ENCODE results near the gene RCAN3. TPM values are rescaled to one million over a fixed set of nuclear protein-coding genes. Genes with fewer than 3 reads are reported as not detected.

Gene RCAN3
- total and polyA plus RNA-seq, 2 of the 4 experiments (the other 2 are of a cell fraction): 4.0 to 5.9 TPM

DNA sequence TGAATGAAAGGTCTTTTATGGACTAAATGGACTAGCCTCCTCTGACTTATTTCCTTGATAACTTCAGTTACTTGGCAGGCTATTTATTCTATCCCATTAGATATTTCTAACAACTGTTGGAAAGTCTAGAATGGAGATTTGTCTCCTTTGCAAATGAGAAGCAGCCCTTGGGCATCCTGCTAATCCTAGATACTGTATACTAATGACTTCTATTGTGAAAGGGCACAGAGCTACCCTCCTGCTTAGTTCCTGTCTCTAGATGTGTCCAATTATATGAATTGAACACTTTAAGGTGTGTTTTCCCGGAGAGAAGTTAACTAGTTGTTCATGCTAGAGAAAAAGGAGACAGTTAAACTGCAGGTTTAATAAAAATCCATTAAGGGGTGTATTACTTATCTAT lies 43.0 kb downstream of the RCAN3 start:
- dilution Hi-C loops (cut with HindIII; ENCODE audit: low sequenced_read_pairs, unreplicated experiment): no loop called here
- in situ Hi-C loops (cut with MboI; ENCODE audit: low sequenced_read_pairs): no loop called here

More for the DNA sequence above, 43.0 kb downstream of the RCAN3 start:
- DNase-seq (no peak), ATAC-seq (ENCODE audit: low read depth) (no peak)
- Histone ChIP-seq H3K4ac (ENCODE audit: low read depth, low read length) (no peak overlapping the region), H2BK5ac (ENCODE audit: low read depth, low read length, poor library complexity, severe bottlenecking) (no peak overlapping the region), H2BK20ac (ENCODE audit: low read depth, low read length) (no peak overlapping the region), H3K4me1 (ENCODE audit: control insufficient read depth, insufficient read depth, low read length) (peaks cover 3% of the 10 kb centered on the region; the same call in 1 of the 2 replicates), H3K27ac (ENCODE audit: insufficient read depth, low read length) (no peak overlapping the region), H4K5ac (ENCODE audit: low read depth, low read length) (no peak overlapping the region), H4K20me1 (ENCODE audit: insufficient read depth, low read length) (no peaks in the 10 kb centered on the region), H3K23ac (ENCODE audit: low read depth, low read length) (no peak overlapping the region), H3K9me1 (ENCODE audit: insufficient read depth, low read length) (peaks cover 5% of the 10 kb centered on the region), H2AK9ac (replicated peaks; ENCODE audit: low read depth, low read length, poor library complexity) (no peak overlapping the region), H4K8ac (ENCODE audit: low read depth in 2 of 2, low read length in 2 of 2) (no peak overlapping the region), H3K14ac (replicated peaks; ENCODE audit: low read depth, low read length) (no peak overlapping the region), H2BK120ac (ENCODE audit: low read depth, low read length) (no peak overlapping the region), H3K79me1 (ENCODE audit: low read depth in 1 of 2, low read length in 2 of 2) (no peaks in the 10 kb centered on the region), H3K36me3 (ENCODE audit: control insufficient read depth, insufficient read depth, low read length) (no peaks in the 10 kb centered on the region), H3K18ac (ENCODE audit: low read depth, low read length) (no peak overlapping the region), H3K9me3 (ENCODE audit: control insufficient read depth, insufficient read depth, low read length) (no peaks in the 10 kb centered on the region), H3K4me3 (ENCODE audit: insufficient read depth, low read depth, low read length) (no peak overlapping the region), H2AK5ac (ENCODE audit: low read depth, low read length) (no peak overlapping the region), H3K4me2 (ENCODE audit: low read depth, low read length) (no peak overlapping the region), H3K27me3 (ENCODE audit: control insufficient read depth, insufficient read depth, low read length) (peaks cover 14% of the 10 kb centered on the region), H2AFZ (replicated peaks; ENCODE audit: low read length, poor library complexity) (no peak overlapping the region), H4K91ac (ENCODE audit: insufficient read depth, low read depth, low read length) (no peak overlapping the region), H3K56ac (ENCODE audit: extremely low read depth, insufficient read depth, low read length) (no peak overlapping the region), H2BK15ac (ENCODE audit: low read depth, low read length) (no peak overlapping the region), H3K9ac (ENCODE audit: low read depth, low read length) (no peak overlapping the region)
- ChIA-PET CTCF (no interaction called here), POLR2A (ENCODE audit: unreplicated experiment) (no interaction called here)
- WGBS, 2 experiments (ENCODE audit: extremely low coverage in 2 of 2, insufficient read length in 1 of 2): no CpG with 5 or more reads among the region's 1 CpG
- intact Hi-C loops (cut with micrococcal nuclease): no loop called here
- TF ChIP-seq MAFK (IDR thresholded peaks at IDR 0.05; ENCODE audit: low read depth, low read length): no peak
- TF ChIP-seq BHLHE40 (IDR thresholded peaks at IDR 0.05; ENCODE audit: low read depth, low read length): no peak
- TF ChIP-seq USF2 (IDR thresholded peaks at IDR 0.05; ENCODE audit: low read depth, low read length): no peak
- TF ChIP-seq MAZ (IDR thresholded peaks at IDR 0.05; ENCODE audit: borderline replicate concordance, low read depth, low read length): no peak
- no peak for TF ChIP-seq CEBPB (IDR thresholded peaks at IDR 0.05; ENCODE audit: low read depth, low read length)
- TF ChIP-seq SMC3 (IDR thresholded peaks at IDR 0.05; ENCODE audit: low read depth, low read length): no peak
- TF ChIP-seq POLR2A (IDR thresholded peaks at IDR 0.05; ENCODE audit: low read depth, low read length): no peak
- TF ChIP-seq NFE2L2 (IDR thresholded peaks at IDR 0.05; ENCODE audit: low read depth, low read length): no peak
- no peak for TF ChIP-seq FOS (IDR thresholded peaks at IDR 0.05; ENCODE audit: low read depth, low read length)
- TF ChIP-seq RFX5 (IDR thresholded peaks at IDR 0.05; ENCODE audit: low read depth, low read length): no peak
- TF ChIP-seq, protein P1, sequence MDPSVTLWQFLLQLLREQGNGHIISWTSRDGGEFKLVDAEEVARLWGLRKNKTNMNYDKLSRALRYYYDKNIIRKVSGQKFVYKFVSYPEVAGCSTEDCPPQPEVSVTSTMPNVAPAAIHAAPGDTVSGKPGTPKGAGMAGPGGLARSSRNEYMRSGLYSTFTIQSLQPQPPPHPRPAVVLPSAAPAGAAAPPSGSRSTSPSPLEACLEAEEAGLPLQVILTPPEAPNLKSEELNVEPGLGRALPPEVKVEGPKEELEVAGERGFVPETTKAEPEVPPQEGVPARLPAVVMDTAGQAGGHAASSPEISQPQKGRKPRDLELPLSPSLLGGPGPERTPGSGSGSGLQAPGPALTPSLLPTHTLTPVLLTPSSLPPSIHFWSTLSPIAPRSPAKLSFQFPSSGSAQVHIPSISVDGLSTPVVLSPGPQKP (IDR thresholded peaks at IDR 0.05; ENCODE audit: borderline replicate concordance, low read depth, low read length): no peak
- no peak for TF ChIP-seq CTCF (conservative IDR thresholded peaks at IDR 0.05; ENCODE audit: low read depth, low read length)
- no TSS peak for BruUV-seq (replicated peaks)

Measured in IMR-90 (cell line).